GM23248 (cell line): ENCODE measurements around the gene MACROD2.

Experiments
- EZH2 ChIP-seq: fragments of 200-600 bp; sonication (generic); IDR thresholded peaks from 2 replicates; pipeline ENCODE4 v1.6.1; 2018; ENCODE audit warnings: antibody characterized with exemption, mild to moderate bottlenecking; ENCODE audit not compliant: insufficient read depth, poor library complexity, severe bottlenecking
- EZH2phosphoT487 ChIP-seq: fragments of 200-600 bp; sonication (generic); IDR thresholded peaks from 2 replicates; pipeline ENCODE4 v1.6.1; 2018; ENCODE audit warnings: antibody characterized with exemption, moderate library complexity, mild to moderate bottlenecking, low read depth; ENCODE audit not compliant: insufficient read depth

DNA sequence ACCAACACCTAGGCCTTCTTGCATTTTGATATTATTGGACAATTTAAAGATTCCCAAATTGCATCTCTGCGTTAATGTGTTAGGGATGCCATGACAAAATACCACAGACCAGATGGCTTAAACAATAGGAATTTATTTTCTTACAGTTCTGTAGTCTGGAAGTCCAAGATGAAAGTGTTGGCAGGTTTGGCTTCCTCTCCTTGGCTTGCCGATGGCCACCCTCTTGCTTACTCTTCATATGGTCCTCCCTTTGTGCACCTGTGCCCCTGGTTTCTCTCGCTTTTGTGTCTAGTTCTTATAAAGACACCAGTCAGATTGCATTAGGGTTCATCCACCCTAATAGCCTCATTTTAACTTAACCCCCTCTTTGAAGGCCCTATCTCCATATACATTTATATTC lies 1184.5 kb downstream of the MACROD2 start:
- TF ChIP-seq EZH2phosphoT487 (no peak), EZH2 (no peak)
